ENCODE results near the gene VTI1B.

- TF ChIP-seq ZNF70 (CRISPR knock-in tag; IDR thresholded peaks at IDR 0.05) (peak; percentile 55; the same call in 1 of the 2 replicates), ARNTL (CRISPR knock-in tag; IDR thresholded peaks at IDR 0.05; ENCODE audit: borderline replicate concordance, low read depth) (0 out of 2 replicates have a peak, but pooled peaks have one; percentile 73), CSRNP3 (CRISPR knock-in tag; IDR thresholded peaks at IDR 0.05) (no peak), ZNF565 (CRISPR knock-in tag; conservative IDR thresholded peaks at IDR 0.05; ENCODE audit: low read depth) (peak; percentile 97; the same call in 1 of the 2 replicates), BACH2 (CRISPR knock-in tag; IDR thresholded peaks at IDR 0.05; ENCODE audit: borderline replicate concordance) (peak; percentile 20; the same call in 1 of the 2 replicates), ZC3H10 (CRISPR knock-in tag; IDR thresholded peaks at IDR 0.05) (no peak), PPARA (CRISPR knock-in tag; IDR thresholded peaks at IDR 0.05; ENCODE audit: borderline replicate concordance) (peak; percentile 94; the same call in 1 of the 2 replicates), GLIS3 (CRISPR knock-in tag; IDR thresholded peaks at IDR 0.05) (no peak), TCF4 (CRISPR knock-in tag; IDR thresholded peaks at IDR 0.05; ENCODE audit: borderline replicate concordance) (peak; percentile 29; the same call in 1 of the 2 replicates), ESRRG (CRISPR knock-in tag; IDR thresholded peaks at IDR 0.05) (no peak), RARB (CRISPR knock-in tag; IDR thresholded peaks at IDR 0.05) (no peak), PATZ1 (CRISPR knock-in tag; IDR thresholded peaks at IDR 0.05; ENCODE audit: borderline replicate concordance) (no peak), ISL1 (CRISPR knock-in tag; IDR thresholded peaks at IDR 0.05) (no peak), TSHZ2 (CRISPR knock-in tag; IDR thresholded peaks at IDR 0.05) (peak; percentile 61; the same call in 1 of the 2 replicates)
Observed at GRCh38 chr14:67619446-67620216, 54.8 kb downstream of the VTI1B start, which contains the start of gene ARG2.

All from SK-N-SH treated with all-trans-retinoic acid at 6 μM for 48 hours (cell line).